ENCODE data around the gene ACTRT2.

The ACTRT2 gene

DNA sequence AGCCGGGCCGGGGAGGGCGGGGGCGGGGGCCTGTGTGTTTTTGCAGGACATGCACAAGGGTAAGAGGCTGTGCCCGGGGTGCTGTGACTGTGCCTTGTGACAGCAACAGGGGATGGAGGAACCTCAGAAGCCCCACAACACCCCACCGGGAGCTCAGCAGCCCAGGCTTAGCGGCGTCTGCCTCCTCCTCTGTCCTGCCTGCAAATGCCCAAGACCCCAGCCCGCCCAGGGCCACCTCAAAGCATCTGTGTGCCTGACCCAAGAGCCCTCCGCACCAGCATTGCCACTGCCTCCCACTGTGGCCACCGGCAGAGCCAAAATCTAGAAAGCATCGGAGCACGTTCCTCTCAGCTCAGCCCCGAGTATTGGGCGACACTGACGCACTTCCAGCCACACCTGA lies 2.7 kb upstream of the ACTRT2 start:
- DNase-seq = no peak

DNA sequence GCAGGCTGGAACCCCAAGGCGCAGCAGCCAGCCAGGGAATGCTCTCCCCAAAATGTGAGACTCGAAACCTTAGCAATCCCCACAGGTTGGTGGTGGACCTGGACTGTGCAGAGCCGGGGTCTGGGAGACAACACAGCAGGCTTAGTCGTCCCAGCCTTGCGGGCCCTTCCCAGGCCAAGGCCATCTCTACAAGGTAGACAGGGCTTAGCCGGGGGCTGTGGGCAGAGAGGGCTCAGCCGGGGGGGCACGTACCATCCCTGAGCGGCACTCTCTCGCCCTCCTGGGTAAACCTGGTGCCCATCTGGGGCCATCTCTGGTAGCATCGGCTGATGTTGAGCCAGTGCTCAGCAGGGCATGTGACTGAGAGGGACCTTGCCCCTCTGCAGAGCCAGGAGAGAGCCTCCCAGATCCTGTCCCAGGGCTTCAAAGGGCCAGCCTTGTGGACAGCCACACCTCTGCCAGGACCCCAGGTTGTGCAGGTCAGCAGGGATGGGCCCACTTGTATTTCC lies 2.2 kb upstream of the ACTRT2 start:
- DNase-seq = no peak

DNA sequence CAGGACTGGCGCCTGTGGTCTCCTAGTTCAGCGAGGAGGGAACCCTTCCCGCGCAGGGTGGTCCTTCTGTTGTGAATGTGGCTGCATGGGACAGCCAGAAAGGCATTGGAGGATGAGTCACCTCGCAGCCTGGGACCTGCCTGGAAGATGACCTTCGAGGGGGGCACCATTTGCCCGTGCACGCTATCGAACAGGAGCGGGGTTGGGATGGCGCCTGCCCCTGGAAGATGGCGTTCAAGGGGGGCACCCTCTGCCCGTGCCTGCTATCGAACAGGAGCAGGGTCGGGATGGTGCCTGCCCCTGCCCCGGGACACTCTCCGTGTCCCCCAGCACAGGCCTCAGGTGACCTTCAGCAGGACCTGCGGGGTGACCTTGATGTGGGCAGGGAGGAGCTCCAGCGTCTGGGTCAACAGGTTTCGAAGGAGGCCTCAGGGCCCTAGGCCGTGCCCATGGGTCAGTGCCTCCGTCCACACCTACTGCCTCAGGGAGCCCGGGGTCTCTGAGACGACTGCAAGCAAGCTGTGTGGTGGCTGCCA lies 1.7 kb upstream of the ACTRT2 start:
- DNase-seq = no peak

GRCh38 chr1:3020263-3020909 lies 881 bp upstream of the ACTRT2 start:
- DNase-seq = no peak

DNA sequence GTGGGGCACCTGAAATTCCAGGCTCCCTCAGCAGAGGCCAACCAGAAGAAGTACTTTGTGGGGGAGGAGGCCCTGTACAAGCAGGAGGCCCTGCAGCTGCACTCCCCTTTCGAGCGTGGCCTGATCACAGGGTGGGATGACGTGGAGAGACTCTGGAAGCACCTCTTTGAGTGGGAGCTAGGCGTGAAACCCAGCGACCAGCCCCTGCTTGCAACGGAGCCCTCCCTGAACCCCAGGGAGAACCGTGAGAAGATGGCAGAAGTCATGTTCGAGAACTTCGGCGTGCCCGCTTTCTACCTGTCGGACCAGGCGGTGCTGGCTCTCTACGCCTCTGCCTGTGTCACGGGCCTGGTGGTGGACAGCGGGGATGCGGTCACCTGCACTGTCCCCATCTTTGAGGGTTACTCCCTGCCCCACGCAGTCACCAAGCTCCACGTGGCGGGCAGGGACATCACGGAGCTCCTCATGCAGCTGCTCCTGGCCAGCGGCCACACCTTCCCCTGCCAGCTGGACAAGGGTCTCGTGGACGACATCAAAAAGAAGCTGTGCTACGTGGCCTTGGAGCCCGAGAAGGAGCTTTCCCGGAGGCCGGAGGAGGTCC lies 634 bp downstream of the ACTRT2 start:
- no peak for DNase-seq

- DNase-seq = no peak
Observed at GRCh38 chr1:3022511-3022973, 1.3 kb downstream of the ACTRT2 start.

DNA sequence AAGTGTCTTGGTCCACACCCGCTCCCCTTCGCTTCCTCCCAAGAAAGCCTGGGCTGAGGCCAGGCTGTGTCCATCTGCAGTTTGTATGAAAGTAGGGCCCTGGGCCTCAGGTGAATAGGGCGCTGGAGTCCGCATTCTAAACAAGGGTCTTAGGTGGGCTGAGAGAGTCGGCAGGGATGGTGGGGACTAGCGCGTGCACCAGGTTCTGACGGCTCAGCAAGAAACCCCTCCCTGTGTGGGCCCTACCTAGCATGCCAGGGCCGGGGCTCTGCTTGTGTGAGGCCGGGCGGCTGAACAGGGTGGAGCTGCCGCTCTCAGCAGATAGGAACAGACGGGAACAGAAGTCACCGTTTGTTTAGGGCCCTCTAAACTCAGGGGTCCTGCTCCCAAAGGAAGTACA lies 1.7 kb downstream of the ACTRT2 start:
- no peak for DNase-seq

GRCh38 chr1:3024019-3024418 lies 2.8 kb downstream of the ACTRT2 start:
- DNase-seq = no peak

DNA sequence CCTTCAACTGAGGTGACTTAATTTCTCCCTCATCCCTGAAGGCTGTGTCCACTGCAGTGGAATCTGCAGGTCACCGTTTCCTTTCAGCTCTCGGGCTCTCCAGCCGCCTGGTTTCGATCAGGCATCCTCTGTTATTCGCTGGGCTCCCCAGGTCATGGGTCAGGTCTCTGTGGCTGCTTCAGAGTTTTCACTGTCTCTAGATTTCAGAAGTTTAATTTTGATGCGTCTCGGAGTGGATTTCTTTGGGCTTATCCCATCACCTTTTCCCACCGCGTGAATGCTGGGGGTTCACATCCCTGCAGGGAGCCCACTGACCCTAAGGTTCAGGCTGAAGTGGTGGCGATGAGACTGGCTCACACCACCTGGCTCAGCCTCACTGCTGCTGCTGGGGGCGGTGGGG lies 3.3 kb downstream of the ACTRT2 start:
- no peak for DNase-seq

DNA sequence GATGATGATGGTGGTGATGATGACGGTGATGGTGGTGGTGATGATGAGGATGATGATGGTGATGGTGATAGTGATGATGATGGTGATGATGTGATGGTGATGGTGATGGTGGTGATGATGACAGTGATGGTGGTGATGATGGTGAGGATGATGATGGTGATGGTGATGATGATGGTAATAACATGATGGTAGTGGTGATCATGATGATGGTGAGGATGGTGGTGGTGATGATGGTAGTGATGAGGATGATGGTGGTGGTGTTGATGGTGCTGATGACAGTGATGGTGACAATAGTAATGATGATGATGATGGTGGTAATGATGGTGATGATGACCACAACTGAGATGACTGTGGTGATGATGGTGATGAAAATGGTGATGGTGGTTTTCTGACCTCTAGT lies 4.9 kb downstream of the ACTRT2 start:
- DNase-seq = no peak

DNA sequence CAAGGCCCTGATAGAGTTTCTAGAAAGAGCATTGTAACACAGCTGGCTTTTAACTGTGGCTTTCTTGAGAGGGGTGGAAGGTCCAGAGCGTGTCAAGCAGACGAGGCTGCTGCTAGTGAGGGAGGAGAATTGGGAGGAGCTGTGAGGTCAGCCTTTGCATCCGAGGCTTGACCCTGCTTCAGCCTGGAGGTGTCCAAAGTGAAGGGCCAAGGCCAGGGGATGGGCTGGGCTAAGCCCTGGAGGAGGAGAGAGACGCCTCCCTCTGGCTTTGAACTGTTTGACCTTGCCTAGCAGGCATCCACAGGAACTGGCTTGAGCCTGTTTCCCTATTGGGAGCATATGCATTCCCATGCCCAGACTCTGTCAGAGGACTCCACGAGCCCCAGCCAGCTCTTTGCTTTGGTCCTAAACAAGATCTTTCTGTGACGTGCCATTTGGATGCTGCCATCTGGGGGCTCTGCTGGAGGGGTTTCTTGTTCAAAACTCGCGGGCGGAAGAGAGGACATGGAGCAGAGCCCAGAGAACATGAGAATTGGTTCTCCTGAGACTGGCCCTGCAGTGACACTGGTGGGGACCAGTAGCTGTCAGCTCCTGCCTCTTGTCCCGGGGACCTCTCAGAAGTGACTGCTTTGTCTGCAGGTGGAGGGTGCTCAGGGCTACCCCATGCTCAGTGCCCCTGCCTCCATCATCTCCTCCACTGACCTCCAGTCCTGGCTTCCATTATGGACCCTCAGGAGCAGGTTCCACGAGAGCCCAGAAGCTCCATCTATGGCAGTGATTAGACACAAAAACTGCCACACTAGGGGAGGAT lies 5.5 kb downstream of the ACTRT2 start:
- DNase-seq = no peak

GRCh38 chr1:3027611-3028371 lies 6.5 kb downstream of the ACTRT2 start:
- no peak for DNase-seq

- no peak for DNase-seq
Observed at GRCh38 chr1:3028531-3029282, 7.4 kb downstream of the ACTRT2 start.

GRCh38 chr1:3029481-3029961 lies 8.3 kb downstream of the ACTRT2 start:
- DNase-seq = no peak

- DNase-seq = no peak
Observed at GRCh38 chr1:3029991-3030662, 8.9 kb downstream of the ACTRT2 start.

- no peak for DNase-seq
Observed at GRCh38 chr1:3030663-3031381, 9.6 kb downstream of the ACTRT2 start.

- no peak for DNase-seq
Observed at GRCh38 chr1:3031401-3032221, 10.3 kb downstream of the ACTRT2 start.

- no peak for DNase-seq
Observed at GRCh38 chr1:3032371-3033039, 11.2 kb downstream of the ACTRT2 start.
